Transverse colon (tissue), 4 donors: Measurements from ENCODE around the gene NACAD. TPM values are rescaled to one million over a fixed set of nuclear protein-coding genes. Genes with fewer than 3 reads are reported as not detected.

ENCODE experiments used
- DNase-seq: peaks from one replicate; pipeline ENCODE4 v3.0.0-alpha.2; 2019
- H3K27ac ChIP-seq, 4 donors: fragments of 200-600 bp; sonication (generic); 2 replicates each; pipeline ENCODE4 v1.5.1; 2016 to 2018; ENCODE audit warnings: inconsistent platforms in 4 of 4
- H3K27me3 ChIP-seq: fragments of 200-600 bp; sonication (generic); 2 replicates; pipeline ENCODE4 v1.5.1; 2017; ENCODE audit warnings: inconsistent platforms
- H3K36me3 ChIP-seq, 4 donors: fragments of 200-600 bp; sonication (generic); 2 replicates each; pipeline ENCODE4 v1.5.1; 2017 to 2019; ENCODE audit warnings: inconsistent platforms in 4 of 4
- H3K4me1 ChIP-seq, 4 donors: fragments of 200-600 bp; sonication (generic); 2 replicates each; pipeline ENCODE4 v1.5.1; 2017 to 2020; ENCODE audit warnings: inconsistent platforms in 4 of 4
- H3K4me3 ChIP-seq, 4 donors: fragments of 200-600 bp; sonication (generic); 1 replicate in 1 of 4; 2 replicates in 3 of 4; pipeline versions ENCODE4 v1.5.1 to v1.6.1; 2017 to 2019; ENCODE audit warnings: inconsistent platforms in 4 of 4
- H3K9me3 ChIP-seq, 2 donors: fragments of 200-600 bp; sonication (generic); 2 replicates each; pipeline ENCODE4 v1.5.1; 2017 to 2019; ENCODE audit warnings: inconsistent platforms in 2 of 2
- EP300 ChIP-seq: sonication (generic); formaldehyde crosslinking; IDR thresholded peaks from one replicate; pipeline ENCODE4 v1.6.1; 2017; ENCODE audit warnings: antibody characterized with exemption, low read depth
- POLR2A ChIP-seq: fragments of 450-650 bp; IDR thresholded peaks from one replicate; pipeline ENCODE4 v1.6.1; 2016; ENCODE audit warnings: antibody characterized with exemption, mild to moderate bottlenecking, moderate library complexity
- POLR2AphosphoS5 ChIP-seq, 3 donors: sonication (generic); formaldehyde crosslinking; IDR thresholded peaks; one replicate each; pipeline ENCODE4 v1.6.1; 2016; ENCODE audit warnings: antibody characterized with exemption in 3 of 3
- WGBS, 2 donors: methylation state at CpG; one replicate each; pipeline ENCODE4 v1.1.5; 2018; ENCODE audit warnings: low coverage in 1 of 2; 5-methylcytosine and 5-hydroxymethylcytosine counted together
- in situ Hi-C, 4 donors: fragments of 200-750 bp; cut with MboI; loops; one replicate each; pipeline versions ENCODE4 v1.15.0 to v1.15.1; 2017; ENCODE audit warnings: low sequenced_read_pairs in 3 of 4, low pct_ligation_motif_present in 1 of 4, low pct_unique_long_range_greater_than_20kb in 1 of 4
- intact Hi-C: fragments of 100-400 bp; cut with DNase I; formaldehyde crosslinking; loops from one replicate; pipeline ENCODE4 v1.15.1; 2023; ENCODE audit warnings: low total_unique reads
- total RNA-seq, 4 donors: library from RNA; depleted of rRNA; stranded (reverse); fragments of >200 nt; gene quantifications; one replicate each; pipeline ENCODE4 v1.1.0, GENCODE V29; 2016
- TF ChIP-seq, protein P1 (sequence below), 5 experiments: fragments of 200-600 bp in 3 of 5; fragments of 450-650 bp in 2 of 5; sonication (generic) in 3 of 5; IDR thresholded peaks; 1 replicate in 2 of 5; 2 replicates in 3 of 5; pipeline ENCODE4 v1.5.1; 2016 to 2017; ENCODE audit warnings: antibody characterized with exemption in 5 of 5, inconsistent platforms in 3 of 5, mild to moderate bottlenecking in 2 of 5, moderate library complexity in 1 of 5

NACAD gene
- total RNA-seq, 4 donors from 2014 or later = 1.1 to 5.2 (median 2.0) TPM

DNA sequence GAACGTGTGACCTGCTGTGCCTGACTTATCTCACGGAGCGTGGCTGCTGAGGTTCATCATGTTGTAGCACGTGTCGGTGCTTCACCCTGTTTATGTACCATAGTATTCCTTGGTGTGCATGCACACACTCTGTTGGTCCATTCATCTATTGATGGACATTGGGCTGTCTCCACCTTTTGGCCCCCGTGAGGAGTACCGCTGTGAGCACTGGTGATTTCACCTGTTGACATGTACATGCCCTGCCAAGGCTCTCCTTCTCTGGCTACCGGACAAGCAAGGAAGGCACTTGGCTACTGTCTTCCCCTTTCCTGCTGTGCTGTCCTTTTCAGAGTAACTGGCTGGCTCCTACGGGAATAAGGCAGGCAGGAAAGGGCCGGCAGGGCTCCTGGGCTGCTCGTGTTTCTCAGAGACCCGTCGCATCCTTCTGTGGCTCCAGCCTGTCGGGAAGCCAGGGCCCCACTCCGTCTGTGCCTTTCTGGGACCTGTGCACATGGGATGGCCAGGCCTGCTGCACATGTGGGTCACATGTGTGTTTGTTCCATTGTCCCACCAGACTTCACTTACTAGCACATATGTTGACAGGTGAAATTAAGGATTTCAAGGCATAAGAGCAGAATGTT lies 40.5 kb upstream of the NACAD start:
- Histone ChIP-seq H3K9me3 (no peaks in the 10 kb centered on the region), H3K27me3 (no peaks in the 10 kb centered on the region), H3K27ac (no peak overlapping the region), H3K4me3 (no peak overlapping the region), H3K4me1 (no peaks in the 10 kb centered on the region), H3K36me3 (no peaks in the 10 kb centered on the region)
- TF ChIP-seq, protein P1, sequence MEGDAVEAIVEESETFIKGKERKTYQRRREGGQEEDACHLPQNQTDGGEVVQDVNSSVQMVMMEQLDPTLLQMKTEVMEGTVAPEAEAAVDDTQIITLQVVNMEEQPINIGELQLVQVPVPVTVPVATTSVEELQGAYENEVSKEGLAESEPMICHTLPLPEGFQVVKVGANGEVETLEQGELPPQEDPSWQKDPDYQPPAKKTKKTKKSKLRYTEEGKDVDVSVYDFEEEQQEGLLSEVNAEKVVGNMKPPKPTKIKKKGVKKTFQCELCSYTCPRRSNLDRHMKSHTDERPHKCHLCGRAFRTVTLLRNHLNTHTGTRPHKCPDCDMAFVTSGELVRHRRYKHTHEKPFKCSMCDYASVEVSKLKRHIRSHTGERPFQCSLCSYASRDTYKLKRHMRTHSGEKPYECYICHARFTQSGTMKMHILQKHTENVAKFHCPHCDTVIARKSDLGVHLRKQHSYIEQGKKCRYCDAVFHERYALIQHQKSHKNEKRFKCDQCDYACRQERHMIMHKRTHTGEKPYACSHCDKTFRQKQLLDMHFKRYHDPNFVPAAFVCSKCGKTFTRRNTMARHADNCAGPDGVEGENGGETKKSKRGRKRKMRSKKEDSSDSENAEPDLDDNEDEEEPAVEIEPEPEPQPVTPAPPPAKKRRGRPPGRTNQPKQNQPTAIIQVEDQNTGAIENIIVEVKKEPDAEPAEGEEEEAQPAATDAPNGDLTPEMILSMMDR (IDR thresholded peaks at IDR 0.05) = no peak
- TF ChIP-seq POLR2A (no peak), POLR2AphosphoS5 (IDR thresholded peaks at IDR 0.05) (no peak), EP300 (no peak)
- intact Hi-C loops (no loop called here), in situ Hi-C loops (loop anchor here in 1 of 4 donors (25.0 kb wide), 1 partner anchor 267 kb away; no protein-coding TSS in a partner anchor)
- DNase-seq = no peak
- WGBS, 2 donors = 49 to 82% methylated on average over 3 to 15 of the region's 15 CpGs

DNA sequence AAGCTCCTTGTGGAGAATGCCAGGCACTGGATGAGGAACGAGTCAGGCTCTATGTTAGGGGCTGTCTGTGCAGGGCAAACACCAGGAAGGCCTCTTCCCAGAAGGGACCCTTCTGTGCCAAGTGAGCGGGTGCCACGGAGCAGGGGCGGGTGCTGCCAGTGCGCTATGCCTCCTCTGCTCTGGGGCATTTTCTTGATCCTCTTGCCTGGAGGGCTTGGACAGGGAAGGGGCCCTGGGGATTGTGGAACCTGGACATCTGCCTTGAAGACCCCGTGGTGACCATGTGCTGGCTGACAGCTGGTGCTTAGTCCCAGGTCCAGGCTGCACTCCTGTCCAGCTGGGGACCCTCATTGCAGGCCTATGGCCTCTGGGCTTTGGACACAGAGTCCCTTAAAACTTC lies 38.2 kb upstream of the NACAD start:
- 69% methylated on average over 4 of the region's 6 CpGs; no CpG with 5 or more reads in 1 of the 2 donors for WGBS, 2 donors
- H3K4me3 ChIP-seq = no peak overlapping the region
- intact Hi-C loops = no loop called here
- no peak for TF ChIP-seq POLR2AphosphoS5 (IDR thresholded peaks at IDR 0.05)
- no peak for TF ChIP-seq EP300
- no peak for TF ChIP-seq POLR2A
- TF ChIP-seq, protein P1 (IDR thresholded peaks at IDR 0.05) = no peak
- DNase-seq = no peak
- no peak overlapping the region for H3K27ac ChIP-seq
- H3K9me3 ChIP-seq = no peaks in the 10 kb centered on the region
- H3K36me3 ChIP-seq = no peaks in the 10 kb centered on the region
- H3K4me1 ChIP-seq = no peaks in the 10 kb centered on the region
- in situ Hi-C loops = loop anchor here in 1 of 4 donors (25.0 kb wide), 1 partner anchor 265 kb away; no protein-coding TSS in a partner anchor
- H3K27me3 ChIP-seq = no peaks in the 10 kb centered on the region

DNA sequence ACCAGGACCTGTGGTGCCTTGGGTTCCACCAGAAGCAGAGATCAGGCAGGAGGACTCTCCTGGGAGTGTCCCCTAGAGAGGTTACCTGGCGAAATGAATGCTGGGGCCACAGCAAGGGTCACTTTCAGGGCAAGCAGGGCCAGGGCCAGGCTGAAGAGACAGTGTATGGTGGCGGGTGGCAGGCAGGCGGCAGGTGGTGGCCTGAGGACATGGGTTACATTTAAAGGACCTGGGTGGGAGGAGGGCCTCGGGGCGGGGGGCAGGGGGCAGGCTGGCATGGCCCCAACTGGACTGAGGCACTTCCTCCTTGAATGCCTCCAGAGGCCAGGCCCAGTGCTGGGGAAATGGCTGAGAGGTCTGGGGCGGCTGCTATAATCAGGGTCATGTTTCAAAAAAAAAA lies 37.4 kb upstream of the NACAD start:
- DNase-seq = no peak
- no peaks in the 10 kb centered on the region for H3K36me3 ChIP-seq
- WGBS, 2 donors = 83 to 90% methylated on average over 3 to 6 of the region's 6 CpGs
- TF ChIP-seq EP300 (no peak), POLR2A (no peak), POLR2AphosphoS5 (IDR thresholded peaks at IDR 0.05) (no peak)
- TF ChIP-seq, protein P1 (IDR thresholded peaks at IDR 0.05) = no peak
- no peaks in the 10 kb centered on the region for H3K9me3 ChIP-seq
- no peaks in the 10 kb centered on the region for H3K4me1 ChIP-seq
- H3K4me3 ChIP-seq = no peak overlapping the region
- H3K27ac ChIP-seq = no peak overlapping the region
- intact Hi-C loops = no loop called here
- H3K27me3 ChIP-seq = no peaks in the 10 kb centered on the region
- in situ Hi-C loops = loop anchor here in 1 of 4 donors (25.0 kb wide), 1 partner anchor 264 kb away; no protein-coding TSS in a partner anchor

DNA sequence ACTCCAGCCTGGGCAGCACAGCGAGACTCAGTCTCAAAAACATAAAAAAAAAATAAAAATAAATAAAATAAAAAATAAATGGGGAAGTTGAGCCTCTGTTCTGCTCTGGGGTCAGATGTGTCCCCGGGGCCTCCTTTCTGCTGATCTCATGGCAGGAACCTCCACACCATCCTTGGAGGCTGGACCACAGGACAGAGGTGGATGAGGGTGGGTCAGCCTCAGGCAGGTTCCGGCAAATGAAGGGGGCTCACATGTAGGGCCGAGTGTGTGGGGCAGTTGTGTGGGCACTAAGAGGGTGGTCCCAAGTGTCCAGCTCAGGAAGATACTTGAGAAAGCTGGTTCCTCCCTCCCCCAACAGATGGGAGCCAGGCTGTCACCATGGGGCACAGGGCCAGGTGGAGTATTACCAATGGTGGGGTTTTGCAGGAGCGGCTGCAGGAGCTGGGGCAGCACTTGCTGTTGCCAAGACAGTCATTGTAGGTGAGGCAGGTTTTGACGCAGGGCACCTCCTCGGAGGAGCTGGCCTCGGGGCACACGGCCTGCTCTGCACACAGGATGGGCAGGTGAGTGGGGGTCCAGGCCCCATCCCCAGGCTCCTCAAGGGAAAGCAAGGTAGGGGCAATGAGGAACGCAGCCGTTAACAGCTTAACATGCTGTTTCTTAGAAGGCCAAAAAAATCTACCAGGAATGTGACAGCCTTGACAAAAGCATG lies 36.6 kb upstream of the NACAD start:
- H3K27ac ChIP-seq = no peak overlapping the region

More for the DNA sequence above, 36.6 kb upstream of the NACAD start:
- H3K4me1 ChIP-seq = no peaks in the 10 kb centered on the region
- H3K4me3 ChIP-seq = no peak overlapping the region
- H3K27me3 ChIP-seq = no peaks in the 10 kb centered on the region
- in situ Hi-C loops = loop anchor here in 1 of 4 donors (25.0 kb wide), 1 partner anchor 263 kb away; no protein-coding TSS in a partner anchor
- DNase-seq = no peak
- intact Hi-C loops = no loop called here
- TF ChIP-seq POLR2AphosphoS5 (IDR thresholded peaks at IDR 0.05) (no peak), EP300 (no peak), POLR2A (no peak)
- TF ChIP-seq, protein P1 (IDR thresholded peaks at IDR 0.05) = no peak
- 90 to 100% methylated on average over 2 to 10 of the region's 11 CpGs for WGBS, 2 donors
- no peaks in the 10 kb centered on the region for H3K36me3 ChIP-seq
- H3K9me3 ChIP-seq = no peaks in the 10 kb centered on the region
